Measurements from ENCODE around the gene TNS1. TPM values are rescaled to one million over a fixed set of nuclear protein-coding genes. Genes with fewer than 3 reads are reported as not detected.

The TNS1 gene
- total RNA-seq, 1 experiment from 2014 or later: 3.4 TPM

- Histone ChIP-seq H2BK5ac (ENCODE audit: insufficient read length, low read length) (no peak overlapping the region), H3K9ac (ENCODE audit: extremely low read depth, insufficient read length, low read length) (no peak overlapping the region), H3K56ac (ENCODE audit: insufficient read length, low read depth, low read length) (no peak overlapping the region), H2AK5ac (ENCODE audit: insufficient read length, low read length) (no peak overlapping the region), H3K4me2 (ENCODE audit: insufficient read depth, insufficient read length, low read length) (no peak overlapping the region), H4K5ac (ENCODE audit: insufficient read length, low read depth, low read length) (no peak overlapping the region), H3K79me1 (ENCODE audit: insufficient read depth, low read depth, low read length, poor library complexity, severe bottlenecking) (no peaks in the 10 kb centered on the region), H4K91ac (ENCODE audit: insufficient read length, low read depth, low read length) (no peak overlapping the region), H4K8ac (replicated peaks; ENCODE audit: insufficient read length, low read depth, low read length) (no peak overlapping the region), H3K4ac (ENCODE audit: low read depth, low read length) (no peak overlapping the region), H2BK15ac (ENCODE audit: low read depth, low read length) (no peak overlapping the region), H3T11ph (ENCODE audit: low read length) (no peak overlapping the region), H3K9me3 (ENCODE audit: control insufficient read depth, low read depth, low read length) (no peaks in the 10 kb centered on the region), H2BK120ac (ENCODE audit: low read depth, low read length, poor library complexity, severe bottlenecking) (no peak overlapping the region), H3K18ac (ENCODE audit: insufficient read length, low read depth, low read length) (no peak overlapping the region), H2AFZ (ENCODE audit: low read length) (no peak overlapping the region), H3K79me2 (ENCODE audit: insufficient read depth, low read length) (no peaks in the 10 kb centered on the region), H3K4me1 (ENCODE audit: insufficient read depth, low read length) (no peaks in the 10 kb centered on the region), H3K27ac (ENCODE audit: insufficient read length, low read depth, low read length) (no peak overlapping the region), H3K23ac (ENCODE audit: insufficient read length, low read depth, low read length) (no peak overlapping the region), H2BK20ac (ENCODE audit: low read depth, low read length, poor library complexity, severe bottlenecking) (no peak overlapping the region), H2BK12ac (ENCODE audit: insufficient read length, low read depth, low read length) (no peak overlapping the region), H3K23me2 (ENCODE audit: insufficient read length, low read depth, low read length, poor library complexity, severe bottlenecking) (no peaks in the 10 kb centered on the region), H3K27me3 (ENCODE audit: insufficient read depth, low read length) (no peaks in the 10 kb centered on the region), H4K20me1 (ENCODE audit: control insufficient read depth, insufficient read depth, insufficient read length) (no peaks in the 10 kb centered on the region), H3K14ac (ENCODE audit: insufficient read depth, low read length) (no peak overlapping the region; the same call in 1 of the 2 replicates)
- WGBS (ENCODE audit: extremely low coverage, insufficient read length, low lambda C conversion rate): no CpG with 5 or more reads among the region's 11 CpGs
- DNase-seq: no peak
- H3K4me1 Mint-ChIP-seq: no peaks in the 10 kb centered on the region
- H3K9me3 Mint-ChIP-seq: no peaks in the 10 kb centered on the region
- H3K4me3 Mint-ChIP-seq: no peak overlapping the region
- H3K27me3 Mint-ChIP-seq (ENCODE audit: low read depth): no peaks in the 10 kb centered on the region
- H3K36me3 Mint-ChIP-seq (ENCODE audit: insufficient read depth in 1 of 3, low read depth in 3 of 3): no peaks in the 10 kb centered on the region
- TF ChIP-seq CTCF (conservative IDR thresholded peaks at IDR 0.05): no peak
- peak overlapping the region in 1 of 3 experiments; percentile 30; a peak in 1 of 7 replicates for H3K27ac Mint-ChIP-seq
Measured at GRCh38 chr2:217795706-217796465, 206.9 kb downstream of the TNS1 start.
